ENCODE results near the gene MACROD2.
"Not testable (repeated sequence)": the region's sequence is repeated elsewhere in the genome, so short reads cannot be mapped to it uniquely, and the experiment has no call there.

Gene MACROD2

GRCh38 chr20:14979453-14979986 is 984.2 kb downstream of the MACROD2 start:
- DNase-seq: no peak

GRCh38 chr20:14981486-14981885 is 986.2 kb downstream of the MACROD2 start:
- not testable (repeated sequence) for DNase-seq

GRCh38 chr20:14982324-14982723 is 987.0 kb downstream of the MACROD2 start:
- DNase-seq: not testable (repeated sequence)

- no peak for DNase-seq
These were observed 989.0 kb downstream of the MACROD2 start for GRCh38 chr20:14984305-14984704.

GRCh38 chr20:14984768-14985622 is 989.7 kb downstream of the MACROD2 start:
- DNase-seq: no peak

- no peak for DNase-seq
These were observed 990.8 kb downstream of the MACROD2 start for GRCh38 chr20:14986026-14986655.

GRCh38 chr20:14986656-14987055 is 991.3 kb downstream of the MACROD2 start:
- no peak for DNase-seq

- DNase-seq: no peak
These were observed 994.4 kb downstream of the MACROD2 start for GRCh38 chr20:14989535-14990290.

GRCh38 chr20:14991023-14991422 is 995.7 kb downstream of the MACROD2 start:
- DNase-seq: no peak

- DNase-seq: no peak
These were observed 996.8 kb downstream of the MACROD2 start for GRCh38 chr20:14992153-14992552.

- DNase-seq: no peak
These were observed 997.6 kb downstream of the MACROD2 start for GRCh38 chr20:14992961-14993360.

GRCh38 chr20:14996883-14997672 is 1001.8 kb downstream of the MACROD2 start:
- no peak for DNase-seq

GRCh38 chr20:14997791-14998190 is 1002.5 kb downstream of the MACROD2 start:
- DNase-seq: no peak

- DNase-seq: no peak
These were observed 1010.1 kb downstream of the MACROD2 start for GRCh38 chr20:15005300-15005986.

- DNase-seq: no peak
These were observed 1016.3 kb downstream of the MACROD2 start for GRCh38 chr20:15011631-15012030.

GRCh38 chr20:15012566-15012965 is 1017.2 kb downstream of the MACROD2 start:
- no peak for DNase-seq

- not testable (repeated sequence) for DNase-seq
These were observed 1021.6 kb downstream of the MACROD2 start for GRCh38 chr20:15016875-15017274.

- no peak for DNase-seq
These were observed 1023.6 kb downstream of the MACROD2 start for GRCh38 chr20:15018966-15019365.

- no peak for DNase-seq
These were observed 1025.5 kb downstream of the MACROD2 start for GRCh38 chr20:15020845-15021244.

GRCh38 chr20:15022921-15023320 is 1027.6 kb downstream of the MACROD2 start:
- no peak for DNase-seq

- no peak for DNase-seq
These were observed 1031.4 kb downstream of the MACROD2 start for GRCh38 chr20:15026759-15027158.

- DNase-seq: no peak
These were observed 1035.5 kb downstream of the MACROD2 start for GRCh38 chr20:15030826-15031225.

Data from effector CD8-positive, alpha-beta T cell (primary cell).